RCC 7860 (cell line): ENCODE measurements around the gene TBC1D10A.
A peak's percentile ranks its signal among the peaks of the same experiment; 100 is the strongest.
"Not testable (repeated sequence)": the region's sequence is repeated elsewhere in the genome, so short reads cannot be mapped to it uniquely, and the experiment has no call there.

Source experiments
- DNase-seq: peaks from one replicate; pipeline ENCODE4 v3.0.0-alpha.2; 2015; ENCODE audit warnings: low spot score
- FAIRE-seq: peaks from 2 replicates; lab custom pipeline; 2012; peaks lifted over from hg19 to GRCh38; lab: Jason Lieb, UNC

The TBC1D10A gene

GRCh38 chr22:30347255-30347892 is 20.6 kb upstream of the TBC1D10A start:
- no peak for DNase-seq
- FAIRE-seq = no peak

GRCh38 chr22:30344447-30345200 is 17.9 kb upstream of the TBC1D10A start:
- FAIRE-seq (no peak), DNase-seq (no peak)

GRCh38 chr22:30340911-30341685 is 14.4 kb upstream of the TBC1D10A start:
- DNase-seq (no peak), FAIRE-seq (no peak)

DNA sequence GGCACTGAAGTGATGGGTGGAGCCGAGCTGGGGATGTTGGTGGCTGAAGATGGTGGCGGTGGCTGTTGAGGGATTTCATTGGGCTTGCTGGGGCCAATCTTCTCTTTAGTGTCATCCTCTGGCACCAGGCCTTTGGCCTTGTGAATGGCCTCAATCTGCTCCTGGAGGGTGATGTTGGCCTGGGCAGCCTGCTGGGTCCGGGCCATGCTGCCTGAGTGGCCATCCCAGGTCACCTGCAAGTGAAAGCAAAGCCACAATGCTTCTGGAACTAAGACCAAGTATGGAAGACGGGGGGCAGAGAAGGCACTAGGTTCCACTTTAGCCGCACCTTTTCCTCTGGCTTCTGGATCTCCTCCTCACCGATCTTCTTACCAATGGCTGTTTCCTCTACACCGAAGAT is 12.1 kb upstream of the TBC1D10A start:
- no peak for FAIRE-seq
- DNase-seq = no peak

DNA sequence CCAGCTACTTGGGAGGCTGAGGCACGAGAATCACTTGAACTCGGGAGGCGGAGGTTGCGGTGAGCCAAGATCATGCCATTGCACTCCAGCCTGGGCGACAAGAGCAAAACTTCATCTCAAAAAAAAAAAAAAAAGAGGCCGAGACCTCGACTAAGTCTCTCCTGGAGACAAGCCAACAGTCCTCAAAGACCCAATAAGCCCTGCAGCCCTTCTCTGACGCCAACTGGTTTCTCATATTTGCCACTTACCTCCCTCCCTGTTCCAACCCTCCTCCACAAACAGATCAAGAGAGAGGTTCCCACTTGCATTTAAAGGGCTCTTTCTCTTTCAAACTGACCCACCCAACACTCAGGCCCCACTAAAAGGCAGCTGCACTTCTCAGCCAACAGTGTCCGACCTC is 11.6 kb upstream of the TBC1D10A start:
- not testable (repeated sequence) for FAIRE-seq, DNase-seq

- DNase-seq (no peak), FAIRE-seq (no peak)
Observed at GRCh38 chr22:30337461-30337778, 10.7 kb upstream of the TBC1D10A start.

DNA sequence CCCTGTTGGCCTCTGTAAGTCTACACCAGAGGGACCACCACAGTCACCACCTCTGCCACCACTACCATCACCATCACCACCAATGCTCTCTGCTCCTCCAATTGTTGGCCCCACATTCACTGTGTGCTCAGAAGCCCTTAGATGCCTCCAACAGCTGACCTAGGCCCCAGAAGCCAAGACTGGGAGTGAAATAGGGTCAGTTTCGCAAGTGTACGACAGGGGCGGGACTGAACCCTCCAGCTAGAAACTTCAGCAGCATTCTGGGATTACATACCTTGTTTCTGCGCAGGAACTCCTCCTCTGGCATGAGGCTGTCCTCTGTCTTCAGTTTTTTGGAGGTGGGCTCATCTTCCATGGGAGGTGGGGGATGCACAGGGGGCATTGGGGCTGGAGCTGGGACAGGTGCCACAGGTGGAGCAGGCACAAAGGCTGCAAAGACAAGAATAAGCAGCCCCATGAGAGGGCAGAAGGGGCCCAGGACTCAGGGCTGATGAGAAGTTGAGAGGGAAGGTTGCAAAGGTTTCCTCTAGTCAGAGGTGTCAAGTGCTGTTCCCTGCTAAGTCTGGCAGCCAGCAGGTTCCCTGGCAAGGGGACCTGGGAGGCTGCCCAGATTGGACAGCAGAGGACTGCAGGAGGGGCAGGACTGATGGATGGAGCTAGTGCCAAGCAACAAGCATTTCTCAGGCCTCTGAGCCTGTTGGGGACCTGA is 10.2 kb upstream of the TBC1D10A start:
- FAIRE-seq (no peak), DNase-seq (no peak)

- no peak for DNase-seq
- no peak for FAIRE-seq
Observed at GRCh38 chr22:30335236-30335635, 8.5 kb upstream of the TBC1D10A start.

GRCh38 chr22:30334646-30335045 is 7.9 kb upstream of the TBC1D10A start:
- no peak for FAIRE-seq
- no peak for DNase-seq

GRCh38 chr22:30333707-30334087 is 7.0 kb upstream of the TBC1D10A start:
- FAIRE-seq (no peak), DNase-seq (no peak)

DNA sequence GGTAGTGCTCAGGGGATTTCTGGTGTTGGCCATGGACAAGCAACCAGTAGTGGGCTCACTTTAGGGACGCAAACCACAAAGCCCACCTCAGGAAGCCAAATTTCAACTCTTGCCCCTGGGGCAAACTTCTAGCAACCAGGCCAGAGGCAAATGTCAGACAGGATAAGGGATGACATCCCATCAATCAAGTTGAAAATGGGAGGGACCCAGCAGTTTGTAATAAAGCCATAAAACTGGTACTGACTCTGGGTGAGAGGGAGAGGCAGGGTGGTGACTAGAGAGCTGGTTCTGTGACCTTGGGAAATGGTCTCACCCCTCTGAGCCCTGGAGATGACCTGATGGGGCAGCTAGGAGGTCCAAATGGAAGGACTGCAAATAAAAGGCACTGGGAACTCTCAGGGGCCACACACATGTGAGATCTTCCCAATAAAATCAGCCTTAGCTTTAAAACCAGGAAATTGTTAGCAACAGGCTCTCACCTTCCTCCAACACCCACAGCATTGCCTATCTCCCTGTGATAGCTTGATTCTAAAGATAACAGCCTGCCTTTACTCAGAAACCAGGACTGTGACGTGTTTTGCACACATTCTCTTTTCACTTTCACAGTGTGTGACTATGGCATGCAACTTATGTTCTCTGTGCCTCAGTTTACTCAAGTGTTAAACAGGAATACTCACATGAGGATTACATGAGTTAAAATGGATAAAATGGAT is 6.4 kb upstream of the TBC1D10A start:
- FAIRE-seq (no peak), DNase-seq (no peak)

DNA sequence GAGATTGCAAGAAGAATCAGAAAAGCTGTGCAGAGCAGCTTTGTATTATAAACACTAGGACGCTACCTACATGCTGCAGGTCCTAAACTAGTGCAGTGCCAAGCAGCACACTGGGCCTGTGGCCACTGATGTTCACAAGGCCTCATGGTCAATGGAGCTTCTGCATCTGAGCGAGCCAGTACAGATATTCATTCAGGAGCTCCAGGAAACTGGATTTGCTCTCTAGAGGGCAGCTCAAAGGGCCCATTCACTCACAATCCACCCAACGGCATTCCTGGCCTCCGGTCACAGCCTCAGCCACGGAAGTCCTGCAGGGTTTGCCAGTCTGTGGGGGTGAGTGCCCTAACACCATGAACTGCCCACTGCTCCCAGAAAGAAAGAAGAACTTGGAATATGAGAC is 5.8 kb upstream of the TBC1D10A start:
- no peak for DNase-seq
- FAIRE-seq = no peak

DNA sequence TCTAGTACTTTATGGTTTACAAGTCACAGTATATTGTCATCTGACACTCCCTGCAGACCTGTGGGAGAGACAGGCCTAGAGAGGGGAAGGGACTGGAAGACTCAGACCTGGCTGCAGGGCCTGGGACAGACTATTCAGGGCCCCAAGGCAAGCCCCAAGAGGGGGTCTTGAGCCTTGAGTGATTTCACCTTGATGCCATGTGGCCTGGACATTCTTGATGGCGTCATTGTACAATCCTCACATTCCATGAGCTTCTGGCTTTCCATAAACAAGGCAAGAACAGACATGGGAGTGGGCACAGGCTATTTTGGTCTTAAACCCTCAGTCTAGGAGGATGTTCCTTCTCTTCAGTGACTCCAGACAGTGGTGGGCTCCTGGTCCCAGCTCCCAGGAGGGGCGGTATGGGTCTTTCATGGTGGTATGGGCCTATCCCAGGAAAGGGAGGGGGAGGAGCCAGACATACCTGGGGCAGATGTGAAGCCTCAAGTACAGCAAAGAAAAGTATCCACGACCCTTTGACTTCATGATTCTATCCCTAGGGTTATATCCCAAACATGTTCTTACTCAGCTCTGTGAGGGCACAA is 1.8 kb upstream of the TBC1D10A start:
- FAIRE-seq (no peak), DNase-seq (no peak)

DNA sequence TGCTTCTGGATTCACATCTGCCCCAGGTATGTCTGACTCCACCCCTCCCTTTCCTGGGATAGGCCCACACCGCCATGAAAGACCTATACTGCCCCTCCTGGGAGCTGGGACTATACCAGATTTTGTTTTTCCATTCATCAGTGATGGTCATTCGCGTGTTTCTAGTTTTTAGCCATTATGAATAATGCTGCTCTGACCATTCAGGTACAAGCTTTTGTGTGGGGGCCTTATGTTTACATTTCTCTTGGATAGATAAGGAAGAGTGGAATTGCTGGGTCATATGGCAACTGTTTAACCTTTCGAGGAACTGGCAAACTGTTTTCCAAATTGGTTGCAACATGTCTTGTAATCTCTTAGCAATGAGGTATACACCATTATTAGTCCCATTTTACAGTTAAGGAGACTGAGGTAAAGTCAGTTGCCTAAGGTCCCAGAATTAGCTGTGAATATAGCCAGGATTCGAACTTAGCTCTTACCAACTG is 1.2 kb upstream of the TBC1D10A start:
- FAIRE-seq (no peak), DNase-seq (no peak)

DNA sequence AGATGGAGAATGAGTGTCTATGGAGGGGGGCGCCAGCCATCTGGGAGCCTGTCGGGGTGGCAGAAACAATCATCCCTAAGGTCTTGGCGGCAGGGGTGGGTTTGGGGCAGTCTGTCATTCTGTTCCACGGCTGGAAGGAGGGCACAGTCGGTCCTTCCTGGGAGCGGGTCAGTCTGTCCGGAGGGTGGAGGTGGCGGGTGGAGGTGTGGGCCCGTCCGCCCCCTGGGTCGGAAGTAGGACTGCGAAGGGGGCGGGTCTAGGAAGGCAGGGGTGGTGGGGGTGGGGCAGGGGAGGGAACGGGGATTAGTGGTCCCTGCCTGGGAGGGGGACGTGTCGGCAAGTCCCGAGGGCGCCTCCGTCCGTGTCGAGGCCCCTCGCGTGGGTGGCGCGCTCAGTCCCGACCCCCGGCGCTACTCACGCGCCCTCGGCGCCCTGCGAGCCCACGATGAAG is 461 bp downstream of the TBC1D10A start:
- FAIRE-seq = no peak
- peak; percentile 8 for DNase-seq

DNA sequence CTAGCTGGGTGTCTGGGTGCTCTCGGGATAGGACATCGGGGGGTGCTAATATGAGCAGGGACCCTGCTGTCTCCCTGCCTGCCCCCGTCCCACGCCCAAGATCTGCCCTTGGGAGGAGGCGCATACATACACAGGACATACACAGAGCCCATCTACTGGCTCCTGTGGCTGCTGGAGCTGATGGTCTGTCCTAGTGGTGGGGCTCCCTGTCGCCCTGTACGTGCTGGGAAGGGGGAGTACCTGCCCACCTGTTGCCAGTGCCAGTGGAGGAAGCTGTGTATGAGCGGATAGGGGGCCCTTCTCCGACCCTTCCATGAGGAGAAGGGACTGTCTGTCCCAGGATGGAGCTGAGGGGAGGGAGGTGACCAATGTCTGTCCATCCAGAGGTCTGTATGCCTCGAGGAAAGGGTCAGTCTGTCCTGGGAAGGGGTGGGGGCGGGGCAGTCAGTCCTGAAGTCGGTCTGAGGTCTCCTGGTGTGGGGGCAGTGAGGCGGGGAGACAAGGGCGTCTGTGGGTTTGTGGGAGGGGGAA is 952 bp downstream of the TBC1D10A start:
- FAIRE-seq (no peak), DNase-seq (no peak)

DNA sequence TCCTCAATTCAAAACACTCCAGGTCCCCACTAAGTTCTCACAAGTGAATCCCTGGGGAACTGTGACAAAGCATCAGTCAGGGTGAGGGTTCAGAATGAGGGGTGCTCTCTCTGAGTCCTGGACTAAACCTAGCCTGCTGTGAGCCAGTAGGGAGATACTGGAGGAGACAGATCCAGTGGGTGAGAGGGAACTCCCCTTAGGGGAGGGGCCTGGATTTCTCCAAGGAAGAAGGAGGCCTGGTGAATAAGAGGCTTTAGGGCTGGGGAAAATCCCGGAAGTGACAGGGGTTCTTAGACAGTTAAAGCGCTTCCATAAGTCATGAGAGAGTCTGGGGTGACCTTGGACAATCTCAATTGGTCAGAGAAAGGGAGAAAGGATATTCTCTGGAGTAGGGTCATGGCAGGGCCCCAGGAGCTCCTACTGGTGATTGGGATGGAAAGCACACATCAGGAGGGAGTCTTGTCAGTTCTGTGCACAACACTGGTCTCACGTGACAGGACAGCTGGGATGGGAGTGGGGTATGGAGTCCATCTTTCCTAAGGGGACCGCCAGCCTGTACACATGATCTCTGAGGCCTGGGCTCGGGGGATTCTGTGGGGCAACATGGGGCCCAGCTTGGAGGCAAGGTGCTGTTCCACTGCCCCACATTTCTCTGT is 1.5 kb downstream of the TBC1D10A start:
- peak; percentile 78 for FAIRE-seq
- DNase-seq = peak; percentile 67

GRCh38 chr22:30324014-30324730 is 2.6 kb downstream of the TBC1D10A start:
- DNase-seq (no peak), FAIRE-seq (no peak)

DNA sequence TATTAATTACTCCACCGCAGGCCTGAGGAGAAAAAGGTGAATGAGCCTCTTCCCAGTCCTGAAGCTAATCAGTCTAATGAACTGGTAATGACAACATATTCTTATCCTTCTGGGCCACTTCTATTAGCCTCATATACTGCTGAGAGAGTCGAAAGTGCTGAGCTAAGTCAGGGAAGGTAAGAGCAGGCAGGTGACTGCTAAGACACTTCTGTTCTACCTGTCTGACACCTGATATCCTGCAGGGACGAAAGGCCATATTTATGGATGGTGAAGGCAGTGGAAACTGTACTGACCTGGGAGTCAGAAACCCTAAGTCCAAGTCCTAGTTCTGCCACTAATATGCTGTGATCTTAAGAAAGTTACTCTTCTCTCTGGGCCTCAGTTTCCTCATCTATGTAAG is 3.5 kb downstream of the TBC1D10A start:
- no peak for FAIRE-seq
- DNase-seq = no peak
